Mucosa of stomach (tissue), 1 donor: ENCODE data around the gene SHC3.

Experiments
- H3K27me3 ChIP-seq: one replicate; pipeline ENCODE4 v1.7.0; 2013; ENCODE audit warnings: mild to moderate bottlenecking, low read length; ENCODE audit not compliant: control insufficient read depth, insufficient read depth
- H3K36me3 ChIP-seq: one replicate; pipeline ENCODE4 v1.7.0; 2013; ENCODE audit warnings: low read length; ENCODE audit not compliant: control insufficient read depth, insufficient read depth
- H3K4me1 ChIP-seq: one replicate; pipeline ENCODE4 v1.7.0; 2013; ENCODE audit warnings: mild to moderate bottlenecking, low read length; ENCODE audit not compliant: control insufficient read depth, insufficient read depth
- H3K4me3 ChIP-seq: one replicate; pipeline ENCODE4 v1.7.0; 2013; ENCODE audit warnings: low read length
- H3K9ac ChIP-seq: one replicate; pipeline ENCODE4 v1.7.0; 2013; ENCODE audit warnings: mild to moderate bottlenecking, low read length, moderate library complexity
- H3K9me3 ChIP-seq: one replicate; pipeline ENCODE4 v1.7.0; 2013; ENCODE audit warnings: mild to moderate bottlenecking, low read length, moderate library complexity; ENCODE audit not compliant: control insufficient read depth
- donor health status: Pancreatic carcinoma.

SHC3 gene

DNA sequence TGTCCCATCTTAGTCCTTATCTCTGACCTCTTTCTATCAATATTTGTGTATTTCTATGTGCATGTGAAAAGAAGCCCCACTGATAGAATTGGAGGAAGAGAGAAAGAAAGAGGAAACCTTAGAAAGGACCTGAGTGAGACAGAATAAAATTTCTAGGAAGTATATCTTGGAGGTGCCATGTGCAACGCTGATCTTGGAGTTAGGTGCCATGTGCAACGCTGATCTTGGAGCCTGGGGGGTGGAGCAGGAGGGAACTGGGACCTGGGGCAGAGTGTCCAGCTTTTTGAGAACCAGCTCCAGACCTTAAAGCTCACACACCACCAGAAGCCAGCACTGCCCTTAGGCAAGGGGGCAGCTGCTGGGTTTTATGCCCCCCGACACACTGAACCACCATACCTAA lies 89.4 kb downstream of the SHC3 start:
- Histone ChIP-seq H3K9ac (no peak overlapping the region), H3K27me3 (no peaks in the 10 kb centered on the region), H3K4me3 (no peak overlapping the region), H3K36me3 (no peaks in the 10 kb centered on the region), H3K9me3 (no peaks in the 10 kb centered on the region), H3K4me1 (no peaks in the 10 kb centered on the region)

DNA sequence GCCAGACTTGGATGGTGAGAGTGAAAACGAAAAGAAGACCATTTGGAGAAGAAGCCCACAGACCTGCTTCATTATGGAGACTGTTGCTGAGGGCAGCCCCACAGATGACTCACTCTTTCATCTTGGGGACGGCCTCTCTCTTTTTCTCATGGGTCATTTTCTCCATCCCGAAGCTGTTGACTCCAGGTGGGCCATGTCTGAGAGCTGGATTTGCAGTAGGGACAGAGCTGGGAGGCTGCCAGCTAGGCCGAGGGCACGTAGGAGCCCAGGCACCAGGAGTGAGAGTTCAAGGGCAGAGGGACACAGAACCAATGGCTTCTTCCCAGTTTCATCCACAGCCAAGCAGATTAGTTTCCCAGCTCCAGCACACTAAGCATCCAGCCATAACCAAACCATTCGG lies 95.0 kb downstream of the SHC3 start:
- Histone ChIP-seq H3K4me3 (no peak overlapping the region), H3K4me1 (no peaks in the 10 kb centered on the region), H3K9me3 (no peaks in the 10 kb centered on the region), H3K9ac (no peak overlapping the region), H3K27me3 (no peaks in the 10 kb centered on the region), H3K36me3 (no peaks in the 10 kb centered on the region)

DNA sequence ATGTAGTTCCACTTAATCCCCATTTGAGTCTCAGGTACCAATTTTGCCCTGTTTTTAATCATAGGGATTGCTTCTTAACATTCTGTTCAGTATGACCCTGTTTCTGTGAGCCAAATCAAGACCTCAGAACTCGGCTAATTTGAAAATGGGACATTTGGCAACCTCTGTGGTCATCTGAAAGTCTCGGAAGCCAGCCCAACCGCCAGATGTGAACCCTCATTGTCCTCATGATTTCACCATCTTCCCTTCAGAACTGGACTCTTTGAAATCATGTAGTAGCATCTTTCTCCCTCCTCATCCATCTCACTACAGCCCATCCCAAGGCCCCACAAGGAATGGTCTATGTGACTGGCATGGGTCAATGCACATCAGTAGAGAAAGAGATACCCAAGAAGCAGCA lies 98.4 kb downstream of the SHC3 start:
- Histone ChIP-seq H3K9me3 (no peaks in the 10 kb centered on the region), H3K4me3 (no peak overlapping the region), H3K27me3 (no peaks in the 10 kb centered on the region), H3K36me3 (no peaks in the 10 kb centered on the region), H3K9ac (no peak overlapping the region), H3K4me1 (no peaks in the 10 kb centered on the region)

DNA sequence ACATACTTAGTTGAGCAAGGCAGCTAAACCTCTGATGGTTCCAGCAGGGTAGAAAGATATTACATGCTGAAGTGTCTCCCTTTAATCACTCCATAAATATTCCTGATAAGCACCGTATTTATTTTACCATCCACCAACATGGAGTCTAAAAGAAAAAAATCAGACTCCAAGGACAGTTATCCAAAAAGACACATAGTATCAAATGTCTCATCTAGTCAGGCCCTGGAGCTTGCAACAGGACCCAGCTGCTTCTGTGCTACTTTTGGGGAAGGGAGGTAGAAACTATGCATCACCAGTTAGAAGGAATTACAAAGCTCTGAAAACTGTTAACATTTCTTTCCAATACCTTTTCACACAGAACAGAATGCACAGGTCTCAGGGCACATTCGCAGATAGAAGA lies 99.2 kb downstream of the SHC3 start:
- H3K4me1 ChIP-seq = no peaks in the 10 kb centered on the region
- H3K9me3 ChIP-seq = no peaks in the 10 kb centered on the region
- H3K9ac ChIP-seq = no peak overlapping the region
- H3K27me3 ChIP-seq = no peaks in the 10 kb centered on the region
- no peak overlapping the region for H3K4me3 ChIP-seq
- no peaks in the 10 kb centered on the region for H3K36me3 ChIP-seq

DNA sequence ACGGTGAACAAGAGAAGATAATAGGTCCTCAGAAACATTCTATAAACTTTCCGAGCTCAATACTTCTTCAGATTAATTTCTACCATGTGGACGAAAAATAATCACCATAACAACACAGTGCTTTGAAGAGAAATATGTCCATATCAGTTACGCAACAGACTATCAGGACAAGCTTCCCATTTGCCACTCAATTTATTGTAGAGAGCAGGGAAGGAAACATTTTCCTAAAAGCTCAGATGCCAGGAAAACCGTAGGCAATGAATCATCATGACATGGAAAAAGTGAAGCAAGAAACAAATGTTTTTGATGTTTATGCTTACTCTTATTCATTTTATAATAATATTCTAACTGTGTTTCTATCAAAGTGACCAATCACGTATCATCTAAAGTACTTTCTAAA lies 99.8 kb downstream of the SHC3 start:
- Histone ChIP-seq H3K4me3 (no peak overlapping the region), H3K27me3 (no peaks in the 10 kb centered on the region), H3K4me1 (no peaks in the 10 kb centered on the region), H3K9ac (no peak overlapping the region), H3K9me3 (no peaks in the 10 kb centered on the region), H3K36me3 (no peaks in the 10 kb centered on the region)

DNA sequence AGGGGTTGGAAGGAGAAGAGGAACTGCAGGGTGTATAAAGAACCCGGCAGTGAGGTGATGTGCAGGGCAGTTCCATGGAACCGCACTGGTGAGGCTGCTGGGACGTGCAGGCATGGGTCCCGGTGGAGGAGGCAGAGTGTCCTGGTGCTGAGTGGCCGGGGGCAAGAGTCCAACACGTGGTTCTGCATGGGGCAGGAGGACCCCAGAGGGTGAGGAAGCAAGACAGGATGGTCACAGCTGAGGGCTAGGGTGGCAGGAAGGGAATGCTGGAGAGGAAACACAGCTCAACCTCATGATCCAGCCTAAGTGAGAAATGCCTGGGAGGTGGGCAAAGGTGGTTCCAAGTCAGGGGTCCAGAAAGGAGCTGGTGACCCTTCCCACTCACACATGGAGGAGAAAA lies 100.2 kb downstream of the SHC3 start:
- no peak overlapping the region for H3K9ac ChIP-seq
- no peaks in the 10 kb centered on the region for H3K36me3 ChIP-seq
- H3K4me1 ChIP-seq = no peaks in the 10 kb centered on the region
- H3K27me3 ChIP-seq = no peaks in the 10 kb centered on the region
- H3K4me3 ChIP-seq = no peak overlapping the region
- H3K9me3 ChIP-seq = no peaks in the 10 kb centered on the region

DNA sequence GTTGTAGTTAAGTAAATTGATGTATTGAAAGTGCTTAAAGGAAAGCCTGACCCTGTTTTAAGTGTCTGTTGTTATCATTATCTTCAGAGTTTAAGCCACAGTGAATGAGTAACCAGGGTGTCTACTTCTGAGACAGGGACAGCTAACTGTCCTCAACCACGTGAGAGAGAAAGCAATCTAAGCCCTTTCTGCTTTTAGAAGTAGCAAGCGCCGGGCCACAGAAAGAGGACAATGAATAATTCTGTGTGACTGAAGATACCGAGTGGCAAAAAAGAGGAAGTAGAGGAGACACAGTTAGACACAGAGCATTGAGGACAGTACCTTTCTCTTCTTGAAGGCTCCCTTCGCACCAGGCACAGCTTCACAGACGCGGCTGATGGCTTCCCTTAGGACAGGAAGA lies 101.1 kb downstream of the SHC3 start:
- H3K4me1 ChIP-seq = no peaks in the 10 kb centered on the region
- no peak overlapping the region for H3K4me3 ChIP-seq
- H3K27me3 ChIP-seq = no peaks in the 10 kb centered on the region
- no peak overlapping the region for H3K9ac ChIP-seq
- H3K9me3 ChIP-seq = no peaks in the 10 kb centered on the region
- no peaks in the 10 kb centered on the region for H3K36me3 ChIP-seq

DNA sequence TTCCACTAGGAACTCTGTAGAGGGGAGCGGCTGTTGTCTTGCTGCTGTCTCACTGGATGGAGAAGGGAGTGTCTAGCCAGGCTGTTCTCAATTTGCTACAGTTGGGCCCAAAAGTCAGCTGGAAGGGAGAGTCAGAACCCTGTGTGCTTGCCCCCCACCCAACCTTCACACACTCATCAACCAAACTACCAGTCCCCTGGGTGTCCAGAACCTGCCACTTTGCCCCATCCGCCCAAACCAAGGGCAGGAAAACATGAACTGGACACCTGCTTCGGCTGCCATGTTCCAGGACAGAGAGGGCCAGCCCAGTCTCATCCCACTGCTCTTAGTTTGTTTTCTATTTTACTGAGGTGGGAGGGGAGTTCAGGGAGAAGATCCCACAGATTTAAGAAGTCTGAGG lies 105.2 kb downstream of the SHC3 start:
- H3K4me3 ChIP-seq = no peak overlapping the region
- no peaks in the 10 kb centered on the region for H3K36me3 ChIP-seq
- H3K27me3 ChIP-seq = no peaks in the 10 kb centered on the region
- no peaks in the 10 kb centered on the region for H3K9me3 ChIP-seq
- no peak overlapping the region for H3K9ac ChIP-seq
- no peaks in the 10 kb centered on the region for H3K4me1 ChIP-seq

DNA sequence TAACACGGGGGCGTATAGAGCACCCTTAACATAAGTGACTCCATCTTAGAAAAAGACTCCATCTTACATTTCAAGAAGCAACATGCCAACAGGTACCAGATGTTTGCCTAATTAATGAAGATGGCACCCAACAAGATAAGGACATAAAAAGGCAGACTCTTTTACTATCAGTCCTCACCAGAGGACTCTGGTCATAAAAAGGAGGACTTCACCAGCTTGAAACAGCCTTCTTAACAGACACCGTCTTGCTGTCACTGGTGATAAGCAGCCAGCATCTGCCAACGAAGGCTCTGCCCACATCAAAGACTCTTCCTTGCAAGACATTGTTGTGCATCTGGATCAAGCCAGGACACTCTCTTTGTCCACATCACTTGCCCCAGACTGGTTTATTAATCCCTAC lies 107.0 kb downstream of the SHC3 start:
- Histone ChIP-seq H3K36me3 (no peaks in the 10 kb centered on the region), H3K4me3 (no peak overlapping the region), H3K27me3 (no peaks in the 10 kb centered on the region), H3K9ac (no peak overlapping the region), H3K9me3 (no peaks in the 10 kb centered on the region), H3K4me1 (no peaks in the 10 kb centered on the region)

DNA sequence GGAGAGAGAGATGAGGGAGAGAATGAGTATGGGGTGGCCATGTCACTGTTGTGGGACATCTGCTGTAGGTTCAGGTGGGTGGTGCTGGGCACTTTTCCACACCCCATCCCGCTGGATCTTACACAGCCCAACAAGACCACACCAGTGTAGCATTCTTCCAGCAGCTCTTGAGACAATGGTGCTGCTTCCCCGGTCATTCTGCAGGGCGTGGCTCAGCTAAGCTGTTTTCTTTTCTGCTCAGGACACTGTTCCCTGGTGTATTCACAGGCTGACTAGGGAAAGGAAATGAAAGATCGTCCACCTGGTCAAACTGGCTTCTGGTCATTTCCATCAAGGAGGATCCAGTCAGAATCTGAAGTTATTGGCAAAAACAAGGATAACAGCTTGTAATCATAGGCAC lies 111.8 kb downstream of the SHC3 start:
- no peak overlapping the region for H3K4me3 ChIP-seq
- no peaks in the 10 kb centered on the region for H3K36me3 ChIP-seq
- no peak overlapping the region for H3K9ac ChIP-seq
- H3K4me1 ChIP-seq = no peaks in the 10 kb centered on the region
- H3K27me3 ChIP-seq = no peaks in the 10 kb centered on the region
- H3K9me3 ChIP-seq = no peaks in the 10 kb centered on the region

DNA sequence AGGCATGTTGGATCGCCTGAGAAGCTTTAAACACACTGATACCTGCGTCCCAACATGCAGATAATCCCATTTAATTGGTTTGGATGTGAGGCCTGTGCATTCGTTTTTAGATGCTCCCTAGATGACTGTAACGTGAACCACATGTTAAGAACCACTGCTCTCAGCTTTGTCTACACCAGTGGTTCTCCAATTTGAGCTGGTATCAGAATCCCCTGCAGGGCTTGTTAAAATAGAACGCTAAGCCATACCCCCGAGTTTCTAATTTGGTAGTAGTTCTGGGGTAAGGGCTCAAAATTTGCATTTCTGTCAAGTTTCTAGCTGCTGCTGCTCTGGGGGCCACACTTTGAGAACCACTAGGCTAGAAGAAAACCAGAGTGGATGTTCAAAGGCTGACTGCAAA lies 112.7 kb downstream of the SHC3 start:
- H3K4me3 ChIP-seq = no peak overlapping the region

DNA sequence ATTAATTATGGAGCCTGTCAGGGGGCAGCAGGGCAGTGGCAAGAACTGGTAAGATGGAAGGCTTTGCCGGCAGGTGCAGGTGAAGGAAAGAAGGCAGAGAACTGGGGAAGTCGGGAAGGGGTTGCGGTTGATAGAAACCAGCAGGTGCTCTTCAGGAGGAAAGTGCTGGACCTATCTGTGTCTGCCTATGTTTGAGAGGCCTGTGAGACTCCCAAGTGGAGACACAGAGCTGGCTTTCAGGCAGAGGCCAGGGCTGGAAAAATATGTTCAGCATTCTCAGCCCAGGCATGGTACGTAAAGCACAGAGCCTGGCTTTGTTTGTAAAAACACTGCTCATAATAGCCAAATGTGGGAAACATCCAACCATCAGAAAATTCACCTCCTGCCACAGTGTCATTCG lies 117.8 kb downstream of the SHC3 start:
- no peak overlapping the region for H3K4me3 ChIP-seq

More for the DNA sequence above, 112.7 kb downstream of the SHC3 start:
- Histone ChIP-seq H3K27me3 (no peaks in the 10 kb centered on the region), H3K4me1 (no peaks in the 10 kb centered on the region), H3K36me3 (no peaks in the 10 kb centered on the region), H3K9me3 (no peaks in the 10 kb centered on the region), H3K9ac (no peak overlapping the region)

DNA sequence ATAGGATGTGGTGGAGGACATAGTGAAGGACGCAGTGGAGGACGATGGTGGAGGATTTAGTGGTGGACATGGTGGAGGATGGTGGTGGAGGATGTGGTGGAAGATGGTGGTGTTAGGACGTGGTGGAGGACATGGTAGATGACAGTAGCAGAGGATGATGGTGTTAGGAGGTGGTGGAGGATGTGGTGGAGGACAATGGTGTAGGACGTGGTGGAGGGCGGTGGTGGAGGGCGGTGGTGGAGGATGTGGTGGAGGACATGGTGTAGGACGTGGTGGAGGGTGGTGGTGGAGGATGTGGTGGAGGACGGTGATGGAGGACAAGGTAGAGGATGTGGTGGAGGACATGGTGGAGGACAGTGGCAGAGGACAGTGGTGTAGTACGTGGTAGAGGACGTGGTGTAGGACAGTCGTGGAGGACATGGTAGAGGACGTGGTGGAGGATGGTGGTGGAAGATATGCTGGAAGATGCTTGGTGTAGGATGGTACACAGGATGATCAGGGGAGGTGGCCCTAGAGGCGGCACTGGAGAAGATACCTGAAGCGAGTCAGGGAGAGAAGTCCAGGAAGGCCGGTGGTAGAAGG lies 118.6 kb downstream of the SHC3 start:
- H3K4me3 ChIP-seq = no peak overlapping the region
- no peaks in the 10 kb centered on the region for H3K4me1 ChIP-seq
- H3K36me3 ChIP-seq = no peaks in the 10 kb centered on the region
- no peaks in the 10 kb centered on the region for H3K27me3 ChIP-seq
- H3K9ac ChIP-seq = no peak overlapping the region
- H3K9me3 ChIP-seq = no peaks in the 10 kb centered on the region

More for the DNA sequence above, 117.8 kb downstream of the SHC3 start:
- Histone ChIP-seq H3K4me1 (no peaks in the 10 kb centered on the region), H3K9ac (no peak overlapping the region), H3K27me3 (no peaks in the 10 kb centered on the region), H3K36me3 (no peaks in the 10 kb centered on the region), H3K9me3 (no peaks in the 10 kb centered on the region)
